ENCODE data around the gene SETBP1.

DNA sequence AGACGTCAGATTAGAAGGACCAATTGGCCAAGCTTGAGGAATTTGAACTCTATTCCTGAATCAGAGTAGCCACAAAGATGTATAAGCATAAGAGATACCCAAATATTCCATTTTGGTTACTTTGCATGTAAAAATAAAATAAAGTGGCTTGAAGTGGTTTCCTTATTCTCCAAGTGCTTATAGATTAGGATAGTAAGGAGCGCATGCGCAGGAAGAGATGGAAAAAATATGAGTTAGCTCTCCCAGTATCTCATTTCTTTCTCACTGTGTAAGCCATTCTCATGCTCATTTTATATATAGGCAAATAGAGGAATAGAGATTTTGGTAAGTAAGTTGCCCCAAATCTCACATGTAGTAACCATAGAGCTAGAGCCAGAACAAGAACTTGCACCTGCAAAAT is 241.3 kb downstream of the SETBP1 start:
- no peak for TF ChIP-seq POLR2A (IDR thresholded peaks at IDR 0.05)
- TF ChIP-seq CTCF (IDR thresholded peaks at IDR 0.05): no peak
- no peak for TF ChIP-seq POLR2AphosphoS5 (IDR thresholded peaks at IDR 0.05)
- TF ChIP-seq EP300 (IDR thresholded peaks at IDR 0.05): no peak

Data from stomach (tissue), 4 donors.